ENCODE data around the gene RAF1.

DNA sequence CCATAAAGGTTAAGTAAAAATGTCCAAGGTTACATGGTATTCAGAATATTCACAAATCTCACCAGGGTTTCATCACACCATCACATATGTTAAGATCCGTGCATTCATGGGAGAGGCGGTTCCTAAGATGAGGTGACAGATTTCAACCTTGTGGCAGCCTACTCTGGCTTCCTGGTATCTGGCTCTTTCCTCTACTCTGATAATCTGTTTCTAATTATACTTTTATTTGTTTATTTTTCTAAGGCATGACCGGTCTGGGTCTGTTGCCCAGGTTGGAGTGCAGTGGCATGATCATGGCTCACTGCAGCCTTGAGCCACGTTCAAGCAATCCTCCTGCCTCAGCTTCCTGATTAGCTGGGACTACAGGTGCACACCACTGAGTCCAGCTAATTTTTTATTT lies 34.4 kb downstream of the RAF1 start:
- no peak for TF ChIP-seq POLR2A (IDR thresholded peaks at IDR 0.05)
- TF ChIP-seq, protein P1, sequence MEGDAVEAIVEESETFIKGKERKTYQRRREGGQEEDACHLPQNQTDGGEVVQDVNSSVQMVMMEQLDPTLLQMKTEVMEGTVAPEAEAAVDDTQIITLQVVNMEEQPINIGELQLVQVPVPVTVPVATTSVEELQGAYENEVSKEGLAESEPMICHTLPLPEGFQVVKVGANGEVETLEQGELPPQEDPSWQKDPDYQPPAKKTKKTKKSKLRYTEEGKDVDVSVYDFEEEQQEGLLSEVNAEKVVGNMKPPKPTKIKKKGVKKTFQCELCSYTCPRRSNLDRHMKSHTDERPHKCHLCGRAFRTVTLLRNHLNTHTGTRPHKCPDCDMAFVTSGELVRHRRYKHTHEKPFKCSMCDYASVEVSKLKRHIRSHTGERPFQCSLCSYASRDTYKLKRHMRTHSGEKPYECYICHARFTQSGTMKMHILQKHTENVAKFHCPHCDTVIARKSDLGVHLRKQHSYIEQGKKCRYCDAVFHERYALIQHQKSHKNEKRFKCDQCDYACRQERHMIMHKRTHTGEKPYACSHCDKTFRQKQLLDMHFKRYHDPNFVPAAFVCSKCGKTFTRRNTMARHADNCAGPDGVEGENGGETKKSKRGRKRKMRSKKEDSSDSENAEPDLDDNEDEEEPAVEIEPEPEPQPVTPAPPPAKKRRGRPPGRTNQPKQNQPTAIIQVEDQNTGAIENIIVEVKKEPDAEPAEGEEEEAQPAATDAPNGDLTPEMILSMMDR (IDR thresholded peaks at IDR 0.05), result no peak
